ENCODE measurements around the gene BPIFA1.

The BPIFA1 gene

DNA sequence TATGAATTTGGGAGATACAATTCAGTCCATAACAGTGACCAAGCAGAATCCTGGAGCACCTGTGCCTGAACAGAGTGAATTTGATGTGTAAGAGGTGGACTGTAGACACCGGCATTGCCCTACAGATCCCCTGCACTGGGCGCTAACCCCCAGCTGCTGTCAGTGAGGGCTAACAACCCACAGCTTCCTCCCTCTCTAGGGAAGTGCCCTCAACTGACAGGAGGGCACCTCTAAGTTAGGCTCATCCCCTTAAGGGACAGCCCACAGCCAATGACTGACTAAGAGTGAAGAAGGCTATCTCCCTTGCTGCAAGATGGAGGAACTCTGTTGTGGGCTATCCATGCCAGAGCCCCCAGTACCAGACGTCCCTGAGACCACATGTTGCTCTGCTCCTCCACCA, 31.9 kb downstream of the BPIFA1 start:
- Histone ChIP-seq H3K27me3 (ENCODE audit: insufficient read depth, insufficient read length) (no peaks in the 10 kb centered on the region), H3K36me3 (ENCODE audit: insufficient read depth, insufficient read length, low read length) (no peaks in the 10 kb centered on the region), H3K4me1 (ENCODE audit: insufficient read depth, insufficient read length) (no peaks in the 10 kb centered on the region), H3K9me3 (ENCODE audit: insufficient read depth, low read length) (no peaks in the 10 kb centered on the region), H3K4me3 (ENCODE audit: insufficient read length, low read depth) (no peak overlapping the region), H3K9ac (ENCODE audit: insufficient read length, low read depth) (no peak overlapping the region)
- DNase-seq (ENCODE audit: low read depth, low spot score): no peak
- no peak for TF ChIP-seq SUZ12 (IDR thresholded peaks at IDR 0.05; ENCODE audit: extremely low read depth, insufficient read depth, insufficient read length)
- TF ChIP-seq ZNF274 (IDR thresholded peaks at IDR 0.05; ENCODE audit: low read depth, low read length): no peak
- no peak for TF ChIP-seq YY1 (IDR thresholded peaks at IDR 0.05; ENCODE audit: insufficient read depth, insufficient read length)

- no peak overlapping the region for H3K9ac ChIP-seq (ENCODE audit: insufficient read length, low read depth)
- no peaks in the 10 kb centered on the region for H3K27me3 ChIP-seq (ENCODE audit: insufficient read depth, insufficient read length)
- H3K9me3 ChIP-seq (ENCODE audit: insufficient read depth, low read length): no peaks in the 10 kb centered on the region
- no peak for DNase-seq (ENCODE audit: low read depth, low spot score)
- H3K4me3 ChIP-seq (ENCODE audit: insufficient read length, low read depth): no peak overlapping the region
- no peak for TF ChIP-seq ZNF274 (IDR thresholded peaks at IDR 0.05; ENCODE audit: low read depth, low read length)
- TF ChIP-seq SUZ12 (IDR thresholded peaks at IDR 0.05; ENCODE audit: extremely low read depth, insufficient read depth, insufficient read length): no peak
- TF ChIP-seq YY1 (IDR thresholded peaks at IDR 0.05; ENCODE audit: insufficient read depth, insufficient read length): no peak
- H3K4me1 ChIP-seq (ENCODE audit: insufficient read depth, insufficient read length): peaks cover 10% of the 10 kb centered on the region
- no peaks in the 10 kb centered on the region for H3K36me3 ChIP-seq (ENCODE audit: insufficient read depth, insufficient read length, low read length)
Observed at GRCh38 chr20:33272155-33272873, 36.5 kb downstream of the BPIFA1 start.

DNA sequence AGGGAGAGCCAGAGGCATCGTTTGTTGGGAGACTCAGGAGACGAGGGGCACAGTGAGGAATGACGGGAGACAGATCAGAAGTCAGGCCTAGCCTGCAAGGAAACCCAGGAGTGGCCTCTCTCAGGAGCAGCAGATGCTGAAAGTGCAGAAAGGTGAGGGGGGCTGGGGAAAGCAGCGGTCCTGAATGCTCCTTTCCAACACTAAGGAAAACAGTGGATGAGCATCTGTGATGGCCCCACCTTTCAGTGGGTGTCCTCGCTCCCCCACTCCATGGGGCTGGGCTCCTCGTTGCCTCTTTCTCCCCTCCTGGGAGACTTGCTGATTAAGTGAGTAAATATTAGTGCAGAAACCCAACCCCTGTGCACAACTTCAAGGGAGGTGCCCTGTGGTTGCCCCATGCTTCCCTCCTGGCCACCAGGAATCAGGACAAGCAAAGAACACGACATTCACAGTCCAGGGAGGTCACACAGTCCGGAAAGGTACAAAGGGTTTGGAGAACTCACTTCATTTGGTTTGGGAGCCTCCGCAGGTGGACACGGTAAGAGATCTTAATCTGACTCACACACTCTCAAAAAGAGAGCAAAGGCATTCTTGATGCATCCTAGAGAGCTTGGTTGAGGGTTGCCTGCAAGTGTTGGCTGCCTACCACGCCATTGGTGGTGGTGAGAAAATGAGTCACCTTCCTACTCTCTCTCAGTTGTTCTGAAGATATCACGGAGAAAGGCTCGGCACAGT, 37.5 kb downstream of the BPIFA1 start:
- no peak overlapping the region for H3K9ac ChIP-seq (ENCODE audit: insufficient read length, low read depth)
- H3K9me3 ChIP-seq (ENCODE audit: insufficient read depth, low read length): no peaks in the 10 kb centered on the region
- no peaks in the 10 kb centered on the region for H3K27me3 ChIP-seq (ENCODE audit: insufficient read depth, insufficient read length)
- TF ChIP-seq ZNF274 (IDR thresholded peaks at IDR 0.05; ENCODE audit: low read depth, low read length) (no peak), SUZ12 (IDR thresholded peaks at IDR 0.05; ENCODE audit: extremely low read depth, insufficient read depth, insufficient read length) (no peak), YY1 (IDR thresholded peaks at IDR 0.05; ENCODE audit: insufficient read depth, insufficient read length) (no peak)
- peaks cover 10% of the 10 kb centered on the region for H3K4me1 ChIP-seq (ENCODE audit: insufficient read depth, insufficient read length)
- no peak for DNase-seq (ENCODE audit: low read depth, low spot score)
- no peaks in the 10 kb centered on the region for H3K36me3 ChIP-seq (ENCODE audit: insufficient read depth, insufficient read length, low read length)
- H3K4me3 ChIP-seq (ENCODE audit: insufficient read length, low read depth): no peak overlapping the region

- peaks cover 10% of the 10 kb centered on the region for H3K4me1 ChIP-seq (ENCODE audit: insufficient read depth, insufficient read length)
- DNase-seq (ENCODE audit: low read depth, low spot score): no peak
- no peak overlapping the region for H3K9ac ChIP-seq (ENCODE audit: insufficient read length, low read depth)
- no peaks in the 10 kb centered on the region for H3K9me3 ChIP-seq (ENCODE audit: insufficient read depth, low read length)
- no peak overlapping the region for H3K4me3 ChIP-seq (ENCODE audit: insufficient read length, low read depth)
- no peak for TF ChIP-seq ZNF274 (IDR thresholded peaks at IDR 0.05; ENCODE audit: low read depth, low read length)
- TF ChIP-seq SUZ12 (IDR thresholded peaks at IDR 0.05; ENCODE audit: extremely low read depth, insufficient read depth, insufficient read length): no peak
- no peak for TF ChIP-seq YY1 (IDR thresholded peaks at IDR 0.05; ENCODE audit: insufficient read depth, insufficient read length)
- no peaks in the 10 kb centered on the region for H3K27me3 ChIP-seq (ENCODE audit: insufficient read depth, insufficient read length)
- no peaks in the 10 kb centered on the region for H3K36me3 ChIP-seq (ENCODE audit: insufficient read depth, insufficient read length, low read length)
Observed at GRCh38 chr20:33275215-33275614, 39.4 kb downstream of the BPIFA1 start.

- Histone ChIP-seq H3K9me3 (ENCODE audit: insufficient read depth, low read length) (no peaks in the 10 kb centered on the region), H3K4me1 (ENCODE audit: insufficient read depth, insufficient read length) (peaks cover 10% of the 10 kb centered on the region), H3K4me3 (ENCODE audit: insufficient read length, low read depth) (no peak overlapping the region), H3K27me3 (ENCODE audit: insufficient read depth, insufficient read length) (no peaks in the 10 kb centered on the region), H3K9ac (ENCODE audit: insufficient read length, low read depth) (no peak overlapping the region), H3K36me3 (ENCODE audit: insufficient read depth, insufficient read length, low read length) (no peaks in the 10 kb centered on the region)
- DNase-seq (ENCODE audit: low read depth, low spot score): no peak
- TF ChIP-seq YY1 (IDR thresholded peaks at IDR 0.05; ENCODE audit: insufficient read depth, insufficient read length) (no peak), ZNF274 (IDR thresholded peaks at IDR 0.05; ENCODE audit: low read depth, low read length) (no peak), SUZ12 (IDR thresholded peaks at IDR 0.05; ENCODE audit: extremely low read depth, insufficient read depth, insufficient read length) (no peak)
Observed at GRCh38 chr20:33275871-33276270, 40.1 kb downstream of the BPIFA1 start.

- Histone ChIP-seq H3K9ac (ENCODE audit: insufficient read length, low read depth) (no peak overlapping the region), H3K4me3 (ENCODE audit: insufficient read length, low read depth) (no peak overlapping the region), H3K4me1 (ENCODE audit: insufficient read depth, insufficient read length) (peaks cover 10% of the 10 kb centered on the region), H3K36me3 (ENCODE audit: insufficient read depth, insufficient read length, low read length) (no peaks in the 10 kb centered on the region), H3K9me3 (ENCODE audit: insufficient read depth, low read length) (no peaks in the 10 kb centered on the region), H3K27me3 (ENCODE audit: insufficient read depth, insufficient read length) (no peaks in the 10 kb centered on the region)
- no peak for DNase-seq (ENCODE audit: low read depth, low spot score)
- no peak for TF ChIP-seq SUZ12 (IDR thresholded peaks at IDR 0.05; ENCODE audit: extremely low read depth, insufficient read depth, insufficient read length)
- no peak for TF ChIP-seq ZNF274 (IDR thresholded peaks at IDR 0.05; ENCODE audit: low read depth, low read length)
- no peak for TF ChIP-seq YY1 (IDR thresholded peaks at IDR 0.05; ENCODE audit: insufficient read depth, insufficient read length)
Observed at GRCh38 chr20:33276303-33277113, 40.7 kb downstream of the BPIFA1 start.

Measured in NT2/D1 (cell line).